Muscle layer of duodenum (tissue), 2 donors: ENCODE measurements around the gene ZNF532.
A peak's percentile ranks its signal among the peaks of the same experiment; 100 is the strongest.

Experiments
- H3K27ac ChIP-seq: one replicate; pipeline ENCODE4 v1.7.0; 2013; ENCODE audit warnings: mild to moderate bottlenecking, low read length
- H3K27me3 ChIP-seq: one replicate; pipeline ENCODE4 v1.7.0; 2013; ENCODE audit warnings: low read depth, mild to moderate bottlenecking, control low read depth, low read length
- H3K36me3 ChIP-seq, 2 donors: one replicate each; pipeline ENCODE4 v1.7.0; 2013; ENCODE audit warnings: low read length in 2 of 2, control low read depth in 1 of 2, mild to moderate bottlenecking in 1 of 2; ENCODE audit not compliant: insufficient read depth in 2 of 2, control insufficient read depth in 1 of 2
- H3K4me1 ChIP-seq, 2 donors: one replicate each; pipeline ENCODE4 v1.7.0; 2013; ENCODE audit warnings: low read length in 2 of 2, mild to moderate bottlenecking in 2 of 2, control low read depth in 1 of 2, moderate library complexity in 1 of 2; ENCODE audit not compliant: insufficient read depth in 2 of 2, control insufficient read depth in 1 of 2
- H3K4me3 ChIP-seq, 2 donors: one replicate each; pipeline ENCODE4 v1.7.0; 2013; ENCODE audit warnings: low read length in 2 of 2, low read depth in 1 of 2, mild to moderate bottlenecking in 1 of 2
- H3K9me3 ChIP-seq, 2 donors: one replicate each; pipeline ENCODE4 v1.7.0; 2013; ENCODE audit warnings: low read length in 2 of 2, control low read depth in 1 of 2, mild to moderate bottlenecking in 1 of 2; ENCODE audit not compliant: control insufficient read depth in 1 of 2
- donor health status: healthy.

Gene ZNF532

GRCh38 chr18:58862851-58863538 lies 1.7 kb upstream of the ZNF532 start:
- no peaks in the 10 kb centered on the region for H3K27me3 ChIP-seq
- H3K4me3 ChIP-seq, result peak overlapping the region; percentile 52 to 62
- H3K9me3 ChIP-seq, result no peaks in the 10 kb centered on the region
- H3K4me1 ChIP-seq, result peaks cover 16 to 44% of the 10 kb centered on the region in 2 donors
- H3K36me3 ChIP-seq, result peaks cover 3 to 9% of the 10 kb centered on the region in 2 donors
- H3K27ac ChIP-seq, result peak overlapping the region; percentile 96

- no peak overlapping the region for H3K27ac ChIP-seq
- peaks cover 16 to 44% of the 10 kb centered on the region in 2 donors for H3K4me1 ChIP-seq
- H3K27me3 ChIP-seq, result no peaks in the 10 kb centered on the region
Observed at GRCh38 chr18:58863539-58864145, 1.0 kb upstream of the ZNF532 start.

GRCh38 chr18:58865033-58865590 lies 435 bp downstream of the ZNF532 start:
- Histone ChIP-seq H3K4me1 (peaks cover 16 to 46% of the 10 kb centered on the region in 2 donors), H3K4me3 (peak overlapping the region; percentile 7 to 44), H3K27me3 (no peaks in the 10 kb centered on the region), H3K36me3 (peaks cover 13 to 20% of the 10 kb centered on the region in 2 donors), H3K27ac (peak overlapping the region; percentile 57), H3K9me3 (no peaks in the 10 kb centered on the region)

More at GRCh38 chr18:58863539-58864145, 1.0 kb upstream of the ZNF532 start:
- H3K4me3 ChIP-seq, result peak overlapping the region in 1 of 2 donors; percentile 44
- peaks cover 10 to 16% of the 10 kb centered on the region in 2 donors for H3K36me3 ChIP-seq
- H3K9me3 ChIP-seq, result no peaks in the 10 kb centered on the region

GRCh38 chr18:58865701-58866065 lies 1.0 kb downstream of the ZNF532 start:
- Histone ChIP-seq H3K27ac (no peak overlapping the region), H3K36me3 (peaks cover 13 to 20% of the 10 kb centered on the region in 2 donors), H3K9me3 (no peaks in the 10 kb centered on the region), H3K4me1 (peaks cover 16 to 51% of the 10 kb centered on the region in 2 donors), H3K27me3 (no peaks in the 10 kb centered on the region), H3K4me3 (peak overlapping the region in 1 of 2 donors; percentile 16)

GRCh38 chr18:58866066-58866772 lies 1.5 kb downstream of the ZNF532 start:
- Histone ChIP-seq H3K4me1 (peaks cover 16 to 47% of the 10 kb centered on the region in 2 donors), H3K36me3 (peaks cover 13 to 20% of the 10 kb centered on the region in 2 donors), H3K27me3 (no peaks in the 10 kb centered on the region), H3K9me3 (no peaks in the 10 kb centered on the region), H3K27ac (no peak overlapping the region), H3K4me3 (peak overlapping the region in 1 of 2 donors; percentile 16)

GRCh38 chr18:58866773-58867150 lies 2.1 kb downstream of the ZNF532 start:
- Histone ChIP-seq H3K36me3 (peaks cover 13 to 20% of the 10 kb centered on the region in 2 donors), H3K4me1 (peaks cover 16 to 47% of the 10 kb centered on the region in 2 donors), H3K27me3 (no peaks in the 10 kb centered on the region), H3K9me3 (no peaks in the 10 kb centered on the region), H3K27ac (no peak overlapping the region), H3K4me3 (peak overlapping the region in 1 of 2 donors; percentile 16)

- H3K9me3 ChIP-seq, result no peaks in the 10 kb centered on the region
- H3K36me3 ChIP-seq, result peaks cover 13 to 20% of the 10 kb centered on the region in 2 donors
- no peaks in the 10 kb centered on the region for H3K27me3 ChIP-seq
- H3K4me3 ChIP-seq, result no peak overlapping the region
- peaks cover 15 to 41% of the 10 kb centered on the region in 2 donors for H3K4me1 ChIP-seq
- no peak overlapping the region for H3K27ac ChIP-seq
Observed at GRCh38 chr18:58867281-58867961, 2.7 kb downstream of the ZNF532 start.

GRCh38 chr18:58868440-58868839 lies 3.8 kb downstream of the ZNF532 start:
- Histone ChIP-seq H3K9me3 (no peaks in the 10 kb centered on the region), H3K4me3 (no peak overlapping the region), H3K4me1 (peaks cover 10 to 39% of the 10 kb centered on the region in 2 donors), H3K27ac (no peak overlapping the region), H3K36me3 (peaks cover 13 to 20% of the 10 kb centered on the region in 2 donors), H3K27me3 (no peaks in the 10 kb centered on the region)

- Histone ChIP-seq H3K27me3 (no peaks in the 10 kb centered on the region), H3K36me3 (peaks cover 13 to 20% of the 10 kb centered on the region in 2 donors), H3K4me1 (peaks cover 10 to 37% of the 10 kb centered on the region in 2 donors), H3K4me3 (no peak overlapping the region), H3K27ac (no peak overlapping the region), H3K9me3 (no peaks in the 10 kb centered on the region)
Observed at GRCh38 chr18:58870130-58870529, 5.5 kb downstream of the ZNF532 start.

- Histone ChIP-seq H3K4me1 (peaks cover 10 to 32% of the 10 kb centered on the region in 2 donors), H3K9me3 (no peaks in the 10 kb centered on the region), H3K27me3 (no peaks in the 10 kb centered on the region), H3K4me3 (no peak overlapping the region), H3K27ac (no peak overlapping the region), H3K36me3 (peaks cover 13 to 20% of the 10 kb centered on the region in 2 donors)
Observed at GRCh38 chr18:58870621-58871020, 5.9 kb downstream of the ZNF532 start.
